GM12801 (cell line): Measurements from ENCODE around the gene SBK2.

Source experiments
- TF ChIP-seq, protein P1 (sequence below): IDR thresholded peaks from one replicate; pipeline ENCODE4 v1.5.1; 2011; ENCODE audit warnings: control low read depth; ENCODE audit not compliant: insufficient read length; ENCODE audit errors: extremely low read depth

Gene SBK2

DNA sequence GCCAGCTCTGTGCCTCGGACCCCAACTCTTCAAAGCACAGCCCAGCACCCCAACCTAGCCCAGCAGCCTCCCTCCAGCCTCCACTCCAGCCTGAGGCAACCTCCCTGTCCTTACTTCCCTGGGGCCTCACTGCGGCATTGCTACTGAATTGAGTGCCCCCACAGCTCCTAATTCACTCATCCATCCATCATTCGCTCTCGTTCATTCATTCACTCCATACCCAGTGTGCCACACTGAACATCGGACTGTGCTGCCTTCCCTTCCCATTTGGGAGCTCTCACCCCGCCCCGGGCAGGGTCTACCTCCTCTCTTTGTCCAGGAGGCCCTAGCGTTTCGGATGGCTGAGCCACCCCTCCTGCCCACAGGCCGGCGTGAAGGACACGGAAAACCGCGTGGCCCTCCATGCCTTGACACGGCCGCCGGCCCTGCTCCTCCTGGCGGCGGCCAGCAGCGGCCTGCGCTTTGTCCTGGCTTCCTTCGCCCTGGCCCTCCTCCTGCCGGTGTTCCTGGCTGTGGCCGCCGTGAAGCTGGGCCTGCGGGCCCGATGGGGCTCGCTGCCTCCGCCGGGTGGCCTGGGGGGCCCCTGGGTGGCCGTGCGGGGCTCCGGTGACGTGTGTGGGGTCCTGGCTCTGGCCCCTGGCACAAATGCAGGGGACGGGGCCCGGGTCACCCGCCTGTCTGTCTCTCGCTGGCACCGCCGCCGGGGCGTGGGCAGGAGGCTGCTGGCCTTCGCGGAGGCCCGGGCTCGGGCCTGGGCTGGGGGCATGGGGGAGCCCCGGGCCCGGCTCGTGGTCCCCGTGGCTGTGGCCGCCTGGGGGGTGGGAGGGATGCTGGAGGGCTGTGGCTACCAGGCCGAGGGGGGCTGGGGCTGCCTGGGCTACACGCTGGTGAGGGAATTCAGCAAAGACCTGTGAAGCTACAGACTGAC is 50.6 kb downstream of the SBK2 start:
- TF ChIP-seq, protein P1, sequence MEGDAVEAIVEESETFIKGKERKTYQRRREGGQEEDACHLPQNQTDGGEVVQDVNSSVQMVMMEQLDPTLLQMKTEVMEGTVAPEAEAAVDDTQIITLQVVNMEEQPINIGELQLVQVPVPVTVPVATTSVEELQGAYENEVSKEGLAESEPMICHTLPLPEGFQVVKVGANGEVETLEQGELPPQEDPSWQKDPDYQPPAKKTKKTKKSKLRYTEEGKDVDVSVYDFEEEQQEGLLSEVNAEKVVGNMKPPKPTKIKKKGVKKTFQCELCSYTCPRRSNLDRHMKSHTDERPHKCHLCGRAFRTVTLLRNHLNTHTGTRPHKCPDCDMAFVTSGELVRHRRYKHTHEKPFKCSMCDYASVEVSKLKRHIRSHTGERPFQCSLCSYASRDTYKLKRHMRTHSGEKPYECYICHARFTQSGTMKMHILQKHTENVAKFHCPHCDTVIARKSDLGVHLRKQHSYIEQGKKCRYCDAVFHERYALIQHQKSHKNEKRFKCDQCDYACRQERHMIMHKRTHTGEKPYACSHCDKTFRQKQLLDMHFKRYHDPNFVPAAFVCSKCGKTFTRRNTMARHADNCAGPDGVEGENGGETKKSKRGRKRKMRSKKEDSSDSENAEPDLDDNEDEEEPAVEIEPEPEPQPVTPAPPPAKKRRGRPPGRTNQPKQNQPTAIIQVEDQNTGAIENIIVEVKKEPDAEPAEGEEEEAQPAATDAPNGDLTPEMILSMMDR, result no peak

DNA sequence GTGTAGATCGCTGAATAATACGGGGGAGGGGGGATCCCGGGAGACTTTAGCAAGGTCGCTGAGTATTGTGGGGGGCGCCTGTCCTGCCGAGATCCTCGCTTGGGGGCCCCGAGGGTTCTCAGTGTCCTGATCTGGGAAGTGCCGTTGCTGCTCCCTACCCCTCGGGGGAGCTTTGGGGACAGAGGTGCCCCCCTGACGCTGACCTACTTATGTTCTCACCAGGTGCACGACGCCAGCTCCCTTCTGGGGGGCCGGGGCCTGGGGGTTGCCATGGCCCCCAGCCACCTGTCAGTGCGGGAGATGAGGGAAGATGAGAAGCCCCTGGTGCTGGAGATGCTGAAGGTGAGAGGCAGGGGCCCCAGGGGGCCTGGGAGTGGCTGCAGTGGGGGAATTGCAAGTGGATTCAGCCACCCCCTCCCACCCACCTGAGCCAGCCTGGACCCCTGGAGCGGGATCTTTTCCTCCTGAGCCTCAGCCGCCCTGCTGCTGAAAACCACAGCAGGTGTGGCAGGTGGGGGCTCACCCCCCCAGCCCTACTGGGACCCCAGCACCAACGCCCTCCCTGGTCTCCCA is 51.4 kb downstream of the SBK2 start:
- TF ChIP-seq, protein P1, result no peak

DNA sequence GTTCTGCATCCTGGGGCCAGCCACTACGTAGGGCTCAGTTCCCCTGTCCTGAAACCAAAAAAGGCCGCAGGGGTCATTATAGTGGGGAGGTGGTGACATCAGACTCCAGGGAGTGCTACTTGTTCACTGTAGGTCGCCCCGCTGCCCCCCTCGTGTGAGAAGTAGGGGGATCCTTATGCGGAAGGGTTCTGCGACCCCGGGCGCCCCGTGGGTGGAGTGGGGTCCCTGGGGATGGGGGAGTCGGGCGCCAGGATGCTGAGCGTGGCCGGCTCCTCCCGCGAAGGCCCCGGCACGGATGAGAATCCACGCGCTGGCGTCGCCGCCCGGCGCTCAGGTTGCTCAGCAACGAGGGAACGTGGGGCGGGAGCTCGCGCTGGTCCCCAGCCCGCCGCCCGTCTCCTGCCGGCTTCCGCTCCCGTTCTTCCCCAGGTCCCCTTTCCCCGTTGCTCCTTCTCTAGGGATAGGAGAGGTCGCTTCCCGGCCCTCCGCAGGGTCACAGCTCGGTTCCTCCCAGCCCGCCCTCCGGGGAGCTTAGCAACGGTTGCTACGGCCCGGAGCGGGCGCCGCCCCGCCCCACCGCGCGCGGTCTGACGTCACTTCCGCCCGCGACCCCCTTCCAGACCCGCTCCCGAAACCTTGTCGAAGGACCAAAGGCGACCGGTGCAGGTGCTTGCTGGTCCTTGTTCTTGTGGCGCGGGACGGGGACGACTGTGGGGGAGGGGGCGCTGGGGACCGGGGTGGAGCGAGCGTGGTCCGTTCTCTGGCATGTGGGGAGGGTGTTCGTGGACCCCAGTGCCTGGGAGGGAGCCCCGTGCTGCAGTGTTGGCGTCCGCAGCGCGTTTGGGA is 52.1 kb downstream of the SBK2 start, which contains the start of gene NAT14:
Gene NAT14, plus strand, starts transcription at position 596 of the 846 bp plus-strand sequence. CDS start 521 bp downstream, outside the sequence.
- TF ChIP-seq, protein P1, result no peak

DNA sequence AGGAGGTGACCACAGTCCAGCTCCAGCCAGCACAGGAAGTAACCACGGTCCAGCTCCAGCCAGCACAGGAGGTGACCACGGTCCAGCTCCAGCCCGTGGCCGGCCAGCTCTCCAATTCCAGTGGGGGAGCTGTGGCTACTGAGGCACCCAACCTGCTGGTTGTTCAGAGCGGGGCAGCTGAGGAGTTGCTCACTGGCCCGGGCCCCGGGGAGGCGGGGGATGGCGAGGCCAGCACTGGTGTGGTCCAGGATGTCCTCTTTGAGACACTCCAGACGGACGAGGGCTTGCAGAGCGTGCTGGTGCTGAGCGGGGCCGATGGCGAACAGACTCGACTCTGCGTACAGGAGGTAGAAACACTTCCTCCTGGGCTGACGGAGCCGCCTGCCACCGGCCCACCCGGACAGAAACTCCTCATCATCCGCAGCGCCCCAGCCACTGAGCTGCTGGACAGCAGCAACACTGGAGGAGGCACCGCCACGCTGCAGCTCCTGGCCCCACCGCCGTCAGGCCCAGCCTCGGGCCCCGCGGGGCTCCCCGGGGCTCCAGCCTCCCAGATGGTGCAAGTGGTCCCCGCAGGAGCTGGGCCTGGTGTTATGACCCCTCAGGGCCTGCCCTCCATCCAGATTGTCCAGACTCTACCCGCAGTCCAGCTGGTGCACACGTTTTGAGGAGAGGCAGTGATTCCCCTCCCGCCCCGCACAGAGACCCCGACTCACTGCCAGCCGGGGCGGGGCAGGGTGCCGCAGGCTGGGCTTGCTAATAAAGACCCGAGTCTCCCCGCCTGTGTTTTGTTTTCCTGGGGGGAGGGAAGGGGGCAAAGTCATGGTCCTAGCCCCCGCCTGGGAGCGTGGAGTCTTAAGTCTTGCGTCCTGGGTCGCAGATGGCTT is 53.0 kb downstream of the SBK2 start:
- TF ChIP-seq, protein P1, result no peak

DNA sequence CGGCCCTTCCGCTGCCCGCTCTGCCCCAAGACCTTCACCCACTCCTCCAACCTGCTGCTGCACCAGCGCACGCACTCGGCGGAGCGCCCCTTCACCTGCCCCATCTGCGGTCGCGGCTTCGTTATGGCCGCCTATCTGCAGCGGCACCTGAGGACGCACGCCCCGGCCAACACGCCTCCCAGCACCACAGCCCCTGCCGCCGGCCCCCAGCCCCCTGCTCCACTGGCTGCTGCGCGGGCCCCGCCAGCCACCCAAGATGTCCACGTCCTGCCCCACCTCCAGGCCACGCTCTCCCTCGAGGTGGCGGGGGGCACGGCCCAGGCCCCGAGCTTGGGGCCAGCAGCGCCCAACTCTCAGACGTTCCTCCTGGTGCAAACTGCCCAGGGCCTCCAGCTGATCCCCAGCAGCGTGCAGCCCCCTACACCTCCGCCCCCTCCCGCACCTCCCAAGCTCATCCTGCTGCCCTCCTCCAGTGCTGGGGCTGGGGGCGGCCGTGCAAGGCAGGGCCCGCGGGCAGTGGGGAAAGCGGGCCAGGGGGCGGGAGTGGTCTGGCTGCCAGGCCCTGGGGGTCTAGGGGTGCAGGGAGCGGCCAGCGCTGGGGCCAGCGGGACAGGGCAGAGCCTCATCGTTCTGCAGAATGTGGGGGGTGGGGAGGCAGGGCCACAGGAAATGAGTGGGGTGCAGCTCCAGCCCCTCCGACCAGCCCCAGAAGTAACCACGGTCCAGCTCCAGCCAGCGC is 53.8 kb downstream of the SBK2 start:
- TF ChIP-seq, protein P1, result no peak

DNA sequence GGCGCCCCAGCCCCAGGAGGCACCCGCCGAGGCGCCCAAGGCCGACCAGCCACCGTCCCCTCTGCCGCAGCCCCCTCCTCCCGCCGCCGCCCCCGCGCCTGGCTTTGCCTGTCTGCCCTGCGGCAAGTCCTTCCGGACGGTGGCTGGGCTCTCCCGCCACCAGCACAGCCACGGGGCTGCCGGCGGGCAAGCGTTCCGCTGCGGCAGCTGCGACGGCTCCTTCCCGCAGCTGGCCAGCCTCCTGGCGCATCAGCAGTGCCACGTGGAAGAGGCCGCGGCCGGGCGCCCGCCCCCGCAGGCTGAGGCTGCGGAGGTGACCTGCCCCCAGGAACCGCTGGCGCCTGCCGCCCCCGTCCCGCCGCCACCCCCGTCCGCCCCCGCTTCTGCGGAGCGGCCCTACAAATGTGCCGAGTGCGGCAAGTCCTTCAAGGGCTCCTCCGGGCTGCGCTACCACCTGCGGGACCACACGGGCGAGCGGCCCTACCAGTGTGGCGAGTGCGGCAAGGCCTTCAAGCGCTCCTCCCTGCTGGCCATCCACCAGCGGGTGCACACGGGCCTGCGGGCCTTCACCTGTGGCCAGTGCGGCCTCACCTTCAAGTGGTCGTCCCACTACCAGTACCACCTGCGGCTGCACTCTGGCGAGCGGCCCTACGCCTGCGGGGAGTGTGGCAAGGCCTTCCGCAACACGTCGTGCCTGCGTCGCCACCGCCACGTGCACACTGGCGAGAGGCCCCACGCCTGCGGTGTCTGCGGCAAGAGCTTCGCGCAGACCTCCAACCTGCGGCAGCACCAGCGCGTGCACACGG is 54.6 kb downstream of the SBK2 start:
- TF ChIP-seq, protein P1, result no peak
